Natural killer cell treated with Interleukin-12 subunit alpha and Interleukin-12 subunit beta and Interleukin-15 and Interleukin-18, amount 100 ng/mL, for 72 hours (primary cell): ENCODE results near the gene C1QTNF4. TPM values are rescaled to one million over a fixed set of nuclear protein-coding genes. Genes with fewer than 3 reads are reported as not detected.
"Not testable (repeated sequence)": the region's sequence is repeated elsewhere in the genome, so short reads cannot be mapped to it uniquely, and the experiment has no call there.

Experiments
- ATAC-seq, 2 donors: fragments of 150-1000 bp; cut with Tn5 transposase in 1 of 2; sonication (Bioruptor Pico), chemical (Tn5 transposase) in 1 of 2; 2 replicates each; pipeline ENCODE4 v1.10.0; 2021
- DNase-seq: peaks from one replicate; pipeline ENCODE4 v3.0.0; 2022; ENCODE audit warnings: low spot score
- H3K27ac Mint-ChIP-seq, 2 donors: 1 replicate in 1 of 2; 2 replicates in 1 of 2; pipeline ENCODE4 v1.8.0; 2022; ENCODE audit warnings: mixed read lengths in 2 of 2, mild to moderate bottlenecking in 1 of 2, moderate library complexity in 1 of 2
- H3K27me3 Mint-ChIP-seq, 2 donors: 1 replicate in 1 of 2; 2 replicates in 1 of 2; pipeline ENCODE4 v1.8.0; 2022; ENCODE audit warnings: mixed read lengths in 2 of 2
- H3K36me3 Mint-ChIP-seq: one replicate; pipeline ENCODE4 v1.8.0; 2022; ENCODE audit warnings: mixed read lengths
- H3K4me1 Mint-ChIP-seq, 2 donors: 1 replicate in 1 of 2; 2 replicates in 1 of 2; pipeline ENCODE4 v1.8.0; 2022; ENCODE audit warnings: low read depth in 2 of 2, mixed read lengths in 2 of 2, mild to moderate bottlenecking in 1 of 2
- H3K4me3 Mint-ChIP-seq: one replicate; pipeline ENCODE4 v1.8.0; 2022; ENCODE audit warnings: mixed read lengths
- H3K9me3 Mint-ChIP-seq: 2 replicates; pipeline ENCODE4 v1.8.0; 2022; ENCODE audit warnings: mixed read lengths
- total RNA-seq, 2 donors: library from RNA; stranded (reverse); gene quantifications; one replicate each; pipeline ENCODE4 v1.2.3, GENCODE V29; 2022

Gene C1QTNF4
- total RNA-seq, 2 donors from 2014 or later: not detected

- Mint-ChIP-seq H3K27ac (no peak overlapping the region), H3K36me3 (peaks cover 5% of the 10 kb centered on the region)
- ATAC-seq: no peak
Observed at GRCh38 chr11:47569646-47570045, 24.6 kb downstream of the C1QTNF4 start.

GRCh38 chr11:47566149-47566698 is 28.0 kb downstream of the C1QTNF4 start:
- H3K4me3 Mint-ChIP-seq: peak overlapping the region; percentile 75
- peaks cover 12 to 16% of the 10 kb centered on the region in 2 donors for H3K4me1 Mint-ChIP-seq
- DNase-seq (no peak), ATAC-seq (no peak)
- no peaks in the 10 kb centered on the region for H3K36me3 Mint-ChIP-seq
- peak overlapping the region; percentile 38 to 70 for H3K27ac Mint-ChIP-seq
- H3K27me3 Mint-ChIP-seq: no peaks in the 10 kb centered on the region
- no peaks in the 10 kb centered on the region for H3K9me3 Mint-ChIP-seq

More at GRCh38 chr11:47569646-47570045, 24.6 kb downstream of the C1QTNF4 start:
- Mint-ChIP-seq H3K27me3 (no peaks in the 10 kb centered on the region), H3K9me3 (no peaks in the 10 kb centered on the region), H3K4me3 (no peak overlapping the region), H3K4me1 (peaks cover 11 to 13% of the 10 kb centered on the region in 2 donors)
- no peak for DNase-seq

- no peaks in the 10 kb centered on the region for H3K27me3 Mint-ChIP-seq
- H3K9me3 Mint-ChIP-seq: no peaks in the 10 kb centered on the region
- ATAC-seq (peak; percentile 97), DNase-seq (peak; percentile 85)
- peaks cover 12 to 16% of the 10 kb centered on the region in 2 donors for H3K4me1 Mint-ChIP-seq
- H3K4me3 Mint-ChIP-seq: peak within 1 kb of the TSS; percentile 75
- no peaks in the 10 kb centered on the region for H3K36me3 Mint-ChIP-seq
- peak within 1 kb of the TSS; percentile 46 to 70 for H3K27ac Mint-ChIP-seq
Observed at GRCh38 chr11:47565340-47566148, 28.7 kb downstream of the C1QTNF4 start, which contains the start of gene PTPMT1. Gene PTPMT1, plus strand, starts transcription at chr11:47565599. Its CDS starts 24 bp downstream, at chr11:47565623.

- DNase-seq: no peak
- H3K36me3 Mint-ChIP-seq: no peaks in the 10 kb centered on the region
- H3K4me1 Mint-ChIP-seq: peaks cover 16% of the 10 kb centered on the region in 2 donors
- H3K9me3 Mint-ChIP-seq: no peaks in the 10 kb centered on the region
- ATAC-seq: peak in 1 of 2 donors; percentile 1
- H3K27ac Mint-ChIP-seq: peak overlapping the region; percentile 46 to 60
- no peaks in the 10 kb centered on the region for H3K27me3 Mint-ChIP-seq
- peak overlapping the region; percentile 75 for H3K4me3 Mint-ChIP-seq
Observed at GRCh38 chr11:47564933-47565339, 29.3 kb downstream of the C1QTNF4 start.

- peak overlapping the region in 1 of 2 donors; percentile 46 for H3K27ac Mint-ChIP-seq
- peak overlapping the region; percentile 75 for H3K4me3 Mint-ChIP-seq
- peaks cover 16% of the 10 kb centered on the region in 2 donors for H3K4me1 Mint-ChIP-seq
Observed at GRCh38 chr11:47564366-47564765, 29.8 kb downstream of the C1QTNF4 start.

GRCh38 chr11:47562393-47562792 is 31.8 kb downstream of the C1QTNF4 start:
- peaks cover 16% of the 10 kb centered on the region in 2 donors for H3K4me1 Mint-ChIP-seq
- not testable (repeated sequence) for DNase-seq, H3K9me3 Mint-ChIP-seq, ATAC-seq, H3K4me3 Mint-ChIP-seq, H3K36me3 Mint-ChIP-seq, H3K27me3 Mint-ChIP-seq, H3K27ac Mint-ChIP-seq

More at GRCh38 chr11:47564366-47564765, 29.8 kb downstream of the C1QTNF4 start:
- H3K9me3 Mint-ChIP-seq, ATAC-seq, H3K27me3 Mint-ChIP-seq, DNase-seq, H3K36me3 Mint-ChIP-seq: not testable (repeated sequence)

- H3K36me3 Mint-ChIP-seq: no peaks in the 10 kb centered on the region
- peaks cover 10 to 11% of the 10 kb centered on the region in 2 donors for H3K4me1 Mint-ChIP-seq
- H3K27ac Mint-ChIP-seq: no peak overlapping the region
- no peak for DNase-seq
- no peaks in the 10 kb centered on the region for H3K9me3 Mint-ChIP-seq
- H3K27me3 Mint-ChIP-seq: no peaks in the 10 kb centered on the region
- no peak overlapping the region for H3K4me3 Mint-ChIP-seq
- no peak for ATAC-seq
Observed at GRCh38 chr11:47560426-47560825, 33.8 kb downstream of the C1QTNF4 start.

GRCh38 chr11:47558695-47559094 is 35.5 kb downstream of the C1QTNF4 start:
- H3K4me3 Mint-ChIP-seq: no peak overlapping the region
- no peak overlapping the region for H3K27ac Mint-ChIP-seq
- ATAC-seq (no peak), DNase-seq (no peak)
- H3K9me3 Mint-ChIP-seq: no peaks in the 10 kb centered on the region
- no peaks in the 10 kb centered on the region for H3K36me3 Mint-ChIP-seq
- peaks cover 7 to 12% of the 10 kb centered on the region in 2 donors for H3K4me1 Mint-ChIP-seq
- no peaks in the 10 kb centered on the region for H3K27me3 Mint-ChIP-seq

GRCh38 chr11:47557004-47557403 is 37.2 kb downstream of the C1QTNF4 start:
- H3K27me3 Mint-ChIP-seq, H3K9me3 Mint-ChIP-seq, DNase-seq, H3K4me3 Mint-ChIP-seq, H3K27ac Mint-ChIP-seq, ATAC-seq, H3K36me3 Mint-ChIP-seq: not testable (repeated sequence)
- H3K4me1 Mint-ChIP-seq: peaks cover 13 to 18% of the 10 kb centered on the region in 2 donors

GRCh38 chr11:47553406-47553743 is 40.8 kb downstream of the C1QTNF4 start:
- Mint-ChIP-seq H3K27ac (peak overlapping the region; percentile 88 to 98), H3K9me3 (no peaks in the 10 kb centered on the region), H3K27me3 (no peaks in the 10 kb centered on the region), H3K4me3 (peak overlapping the region; percentile 99), H3K4me1 (peaks cover 27 to 42% of the 10 kb centered on the region in 2 donors), H3K36me3 (peaks cover 6% of the 10 kb centered on the region)
- ATAC-seq (peak in 1 of 2 donors; percentile 28), DNase-seq (no peak)

- no peaks in the 10 kb centered on the region for H3K27me3 Mint-ChIP-seq
- H3K4me1 Mint-ChIP-seq: peaks cover 32 to 48% of the 10 kb centered on the region in 2 donors
- H3K9me3 Mint-ChIP-seq: no peaks in the 10 kb centered on the region
- H3K4me3 Mint-ChIP-seq: peak within 1 kb of the TSS; percentile 99
- peaks cover 6% of the 10 kb centered on the region for H3K36me3 Mint-ChIP-seq
- ATAC-seq (peak; percentile 98 to 99), DNase-seq (peak; percentile 95)
- H3K27ac Mint-ChIP-seq: peak within 1 kb of the TSS; percentile 98
Observed at GRCh38 chr11:47552566-47553405, 41.4 kb downstream of the C1QTNF4 start, which contains the start of gene CELF1. Gene CELF1, minus strand, starts transcription at chr11:47553132. Its CDS starts 53,609 bp downstream, at chr11:47499523.

GRCh38 chr11:47552056-47552565 is 42.1 kb downstream of the C1QTNF4 start:
- H3K27me3 Mint-ChIP-seq: no peaks in the 10 kb centered on the region
- peak overlapping the region; percentile 98 for H3K27ac Mint-ChIP-seq
- ATAC-seq (no peak), DNase-seq (no peak)
- H3K36me3 Mint-ChIP-seq: peaks cover 6% of the 10 kb centered on the region
- peaks cover 36 to 54% of the 10 kb centered on the region in 2 donors for H3K4me1 Mint-ChIP-seq
- peak overlapping the region; percentile 99 for H3K4me3 Mint-ChIP-seq
- no peaks in the 10 kb centered on the region for H3K9me3 Mint-ChIP-seq

- no peak for ATAC-seq
- Mint-ChIP-seq H3K36me3 (peaks cover 6% of the 10 kb centered on the region), H3K9me3 (no peaks in the 10 kb centered on the region), H3K4me1 (peaks cover 38 to 57% of the 10 kb centered on the region in 2 donors), H3K27me3 (no peaks in the 10 kb centered on the region), H3K4me3 (peak overlapping the region; percentile 99), H3K27ac (peak overlapping the region; percentile 98)
- DNase-seq: no peak
Observed at GRCh38 chr11:47551086-47551485, 43.1 kb downstream of the C1QTNF4 start.
